HL-60 (cell line): Measurements from ENCODE around the gene CCDC183.

Source experiments
- DNase-seq, 2 experiments: peaks; one replicate each; pipeline ENCODE4 v3.0.0-alpha.2; 2010 to 2020; ENCODE audit warnings: low read depth in 1 of 2, low spot score in 1 of 2
- H3K27ac ChIP-seq: fragments of 250-450 bp; sonication (Bioruptor Pico); replicated peaks from 2 replicates; pipeline ENCODE4 v1.5.1; 2020; ENCODE audit warnings: mild to moderate bottlenecking, moderate library complexity
- H3K27me3 ChIP-seq: fragments of 250-450 bp; sonication (Bioruptor Pico); 2 replicates; pipeline ENCODE4 v1.5.1; 2021; ENCODE audit warnings: mild to moderate bottlenecking, moderate library complexity; ENCODE audit not compliant: insufficient read depth, poor library complexity, severe bottlenecking
- H3K4me3 ChIP-seq: replicated peaks from 2 replicates; pipeline ENCODE4 v1.5.1; 2011; ENCODE audit warnings: mild to moderate bottlenecking, control low read depth, low read length; ENCODE audit not compliant: insufficient read depth
- GABPA ChIP-seq: IDR thresholded peaks from 2 replicates; pipeline ENCODE4 v1.6.1; 2012; ENCODE audit warnings: low read depth
- POLR2AphosphoS5 ChIP-seq: IDR thresholded peaks from 2 replicates; pipeline ENCODE4 v1.6.1; 2012; ENCODE audit warnings: low read depth
- SPI1 ChIP-seq: IDR thresholded peaks from 2 replicates; pipeline ENCODE4 v1.6.1; 2012; ENCODE audit warnings: low read depth, mild to moderate bottlenecking, borderline replicate concordance
- TF ChIP-seq, protein P1 (sequence below): IDR thresholded peaks from one replicate; pipeline ENCODE4 v1.5.1; 2011; ENCODE audit warnings: low read length, control low read depth, inconsistent platforms; ENCODE audit not compliant: insufficient read depth
- TF ChIP-seq, protein P2 (sequence below): IDR thresholded peaks from 2 replicates; pipeline ENCODE4 v1.6.1; 2012; ENCODE audit warnings: low read depth; ENCODE audit not compliant: insufficient replicate concordance

Gene CCDC183

DNA sequence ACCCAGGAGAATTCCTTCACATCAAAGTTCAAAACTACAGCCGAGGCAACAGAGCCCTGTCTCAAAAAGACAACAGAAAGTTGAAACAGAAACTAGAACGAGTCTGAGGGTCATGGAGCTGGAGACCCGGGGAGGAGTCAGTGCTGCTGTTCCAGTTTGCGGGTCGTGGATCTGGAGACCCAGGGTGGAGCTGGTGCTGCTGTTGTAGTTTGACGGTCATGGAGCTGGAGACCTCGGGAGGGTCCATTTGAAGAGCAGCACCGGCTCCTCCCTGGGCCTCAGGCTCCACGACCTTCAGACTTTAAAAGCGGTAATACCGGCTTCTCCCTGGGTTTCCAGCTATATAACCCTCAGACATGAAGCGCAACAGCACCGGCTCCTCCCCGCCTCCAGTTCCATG lies 18.8 kb upstream of the CCDC183 start:
- H3K27me3 ChIP-seq: no peaks in the 10 kb centered on the region
- no peak for DNase-seq
- TF ChIP-seq, protein P1, sequence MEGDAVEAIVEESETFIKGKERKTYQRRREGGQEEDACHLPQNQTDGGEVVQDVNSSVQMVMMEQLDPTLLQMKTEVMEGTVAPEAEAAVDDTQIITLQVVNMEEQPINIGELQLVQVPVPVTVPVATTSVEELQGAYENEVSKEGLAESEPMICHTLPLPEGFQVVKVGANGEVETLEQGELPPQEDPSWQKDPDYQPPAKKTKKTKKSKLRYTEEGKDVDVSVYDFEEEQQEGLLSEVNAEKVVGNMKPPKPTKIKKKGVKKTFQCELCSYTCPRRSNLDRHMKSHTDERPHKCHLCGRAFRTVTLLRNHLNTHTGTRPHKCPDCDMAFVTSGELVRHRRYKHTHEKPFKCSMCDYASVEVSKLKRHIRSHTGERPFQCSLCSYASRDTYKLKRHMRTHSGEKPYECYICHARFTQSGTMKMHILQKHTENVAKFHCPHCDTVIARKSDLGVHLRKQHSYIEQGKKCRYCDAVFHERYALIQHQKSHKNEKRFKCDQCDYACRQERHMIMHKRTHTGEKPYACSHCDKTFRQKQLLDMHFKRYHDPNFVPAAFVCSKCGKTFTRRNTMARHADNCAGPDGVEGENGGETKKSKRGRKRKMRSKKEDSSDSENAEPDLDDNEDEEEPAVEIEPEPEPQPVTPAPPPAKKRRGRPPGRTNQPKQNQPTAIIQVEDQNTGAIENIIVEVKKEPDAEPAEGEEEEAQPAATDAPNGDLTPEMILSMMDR: no peak
- no peak for TF ChIP-seq SPI1
- TF ChIP-seq POLR2AphosphoS5: no peak
- TF ChIP-seq GABPA: no peak
- TF ChIP-seq, protein P2, sequence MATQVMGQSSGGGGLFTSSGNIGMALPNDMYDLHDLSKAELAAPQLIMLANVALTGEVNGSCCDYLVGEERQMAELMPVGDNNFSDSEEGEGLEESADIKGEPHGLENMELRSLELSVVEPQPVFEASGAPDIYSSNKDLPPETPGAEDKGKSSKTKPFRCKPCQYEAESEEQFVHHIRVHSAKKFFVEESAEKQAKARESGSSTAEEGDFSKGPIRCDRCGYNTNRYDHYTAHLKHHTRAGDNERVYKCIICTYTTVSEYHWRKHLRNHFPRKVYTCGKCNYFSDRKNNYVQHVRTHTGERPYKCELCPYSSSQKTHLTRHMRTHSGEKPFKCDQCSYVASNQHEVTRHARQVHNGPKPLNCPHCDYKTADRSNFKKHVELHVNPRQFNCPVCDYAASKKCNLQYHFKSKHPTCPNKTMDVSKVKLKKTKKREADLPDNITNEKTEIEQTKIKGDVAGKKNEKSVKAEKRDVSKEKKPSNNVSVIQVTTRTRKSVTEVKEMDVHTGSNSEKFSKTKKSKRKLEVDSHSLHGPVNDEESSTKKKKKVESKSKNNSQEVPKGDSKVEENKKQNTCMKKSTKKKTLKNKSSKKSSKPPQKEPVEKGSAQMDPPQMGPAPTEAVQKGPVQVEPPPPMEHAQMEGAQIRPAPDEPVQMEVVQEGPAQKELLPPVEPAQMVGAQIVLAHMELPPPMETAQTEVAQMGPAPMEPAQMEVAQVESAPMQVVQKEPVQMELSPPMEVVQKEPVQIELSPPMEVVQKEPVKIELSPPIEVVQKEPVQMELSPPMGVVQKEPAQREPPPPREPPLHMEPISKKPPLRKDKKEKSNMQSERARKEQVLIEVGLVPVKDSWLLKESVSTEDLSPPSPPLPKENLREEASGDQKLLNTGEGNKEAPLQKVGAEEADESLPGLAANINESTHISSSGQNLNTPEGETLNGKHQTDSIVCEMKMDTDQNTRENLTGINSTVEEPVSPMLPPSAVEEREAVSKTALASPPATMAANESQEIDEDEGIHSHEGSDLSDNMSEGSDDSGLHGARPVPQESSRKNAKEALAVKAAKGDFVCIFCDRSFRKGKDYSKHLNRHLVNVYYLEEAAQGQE: no peak
- no peak overlapping the region for H3K4me3 ChIP-seq
- H3K27ac ChIP-seq: no peak overlapping the region

DNA sequence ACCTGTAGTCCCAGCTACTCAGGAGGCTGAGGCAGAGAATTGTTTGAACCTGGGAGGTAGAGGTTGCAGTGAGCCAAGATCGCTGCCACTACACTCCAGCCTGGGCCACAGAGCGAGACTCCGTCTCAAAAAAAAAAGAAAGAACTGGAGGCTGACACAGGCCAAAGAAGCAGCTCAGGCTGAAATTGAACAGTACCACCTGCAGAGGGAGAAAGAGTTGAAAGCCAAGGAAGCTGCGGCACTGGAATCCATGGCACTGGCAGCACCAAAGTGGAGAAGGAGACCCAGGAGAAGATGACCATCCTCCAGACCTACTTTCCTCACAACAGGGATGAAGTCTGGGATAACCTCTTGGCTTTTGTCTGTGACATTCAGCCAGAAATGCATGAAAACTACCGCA lies 16.3 kb upstream of the CCDC183 start:
- TF ChIP-seq POLR2AphosphoS5 (no peak), SPI1 (no peak), GABPA (no peak)
- TF ChIP-seq, protein P1: no peak
- TF ChIP-seq, protein P2: no peak
- Histone ChIP-seq H3K27ac (no peak overlapping the region), H3K27me3 (no peaks in the 10 kb centered on the region), H3K4me3 (no peak overlapping the region)
- no peak for DNase-seq

DNA sequence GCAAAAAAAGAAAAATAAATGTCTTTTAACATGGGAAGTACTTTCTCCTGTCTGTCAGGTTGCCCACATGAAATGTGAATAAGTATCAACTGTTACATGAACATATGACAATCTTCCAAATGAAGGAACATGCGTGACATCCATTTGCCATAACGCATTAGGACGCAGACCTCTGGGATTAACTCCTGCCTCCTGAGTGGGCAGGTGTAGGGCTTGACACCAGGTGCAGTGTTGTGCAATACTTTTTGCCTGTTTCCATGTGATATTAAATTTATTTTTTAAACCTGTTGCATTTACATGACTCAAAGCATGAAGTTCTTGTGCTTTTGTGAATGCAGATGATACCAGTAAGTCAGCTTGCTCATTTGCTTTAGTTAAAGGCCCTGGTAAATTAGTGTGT lies 13.7 kb upstream of the CCDC183 start:
- no peaks in the 10 kb centered on the region for H3K27me3 ChIP-seq
- TF ChIP-seq, protein P2: no peak
- TF ChIP-seq GABPA (no peak), POLR2AphosphoS5 (no peak), SPI1 (no peak)
- TF ChIP-seq, protein P1: no peak
- DNase-seq: no peak
- H3K27ac ChIP-seq: no peak overlapping the region
- no peak overlapping the region for H3K4me3 ChIP-seq
